HG03175 (cell line): ENCODE measurements around the gene FAM43B.

Experiments used
- ATAC-seq: cut with Tn5 transposase; IDR thresholded peaks from one replicate; pipeline ENCODE4 v1.9.1; 2021; ENCODE audit warnings: mild to moderate bottlenecking, moderate library complexity; ENCODE audit not compliant: unreplicated experiment

The FAM43B gene

GRCh38 chr1:20546637-20547036, 5.7 kb upstream of the FAM43B start:
- ATAC-seq, result no peak

- no peak for ATAC-seq
Measured at GRCh38 chr1:20551161-20551560, 1.2 kb upstream of the FAM43B start.

GRCh38 chr1:20552728-20553445, 514 bp downstream of the FAM43B start:
- ATAC-seq, result no peak

- ATAC-seq, result no peak
Measured at GRCh38 chr1:20555025-20555757, 2.8 kb downstream of the FAM43B start.

GRCh38 chr1:20555758-20556120, 3.4 kb downstream of the FAM43B start:
- no peak for ATAC-seq

GRCh38 chr1:20558191-20558590, 5.8 kb downstream of the FAM43B start:
- ATAC-seq, result no peak

- no peak for ATAC-seq
Measured at GRCh38 chr1:20560966-20561365, 8.6 kb downstream of the FAM43B start.

GRCh38 chr1:20565234-20565633, 12.9 kb downstream of the FAM43B start:
- ATAC-seq, result no peak

- ATAC-seq, result no peak
Measured at GRCh38 chr1:20569523-20570098, 17.2 kb downstream of the FAM43B start.

GRCh38 chr1:20571427-20571826, 19.1 kb downstream of the FAM43B start:
- no peak for ATAC-seq

- no peak for ATAC-seq
Measured at GRCh38 chr1:20573987-20574386, 21.6 kb downstream of the FAM43B start.

GRCh38 chr1:20574686-20575540, 22.5 kb downstream of the FAM43B start:
- ATAC-seq, result no peak

GRCh38 chr1:20575541-20576336, 23.4 kb downstream of the FAM43B start:
- no peak for ATAC-seq

- ATAC-seq, result no peak
Measured at GRCh38 chr1:20578062-20578461, 25.7 kb downstream of the FAM43B start.

GRCh38 chr1:20578721-20579395, 26.5 kb downstream of the FAM43B start:
- ATAC-seq, result no peak

- ATAC-seq, result no peak
Measured at GRCh38 chr1:20584890-20585289, 32.5 kb downstream of the FAM43B start.

- ATAC-seq, result no peak
Measured at GRCh38 chr1:20586953-20587660, 34.7 kb downstream of the FAM43B start.

- ATAC-seq, result no peak
Measured at GRCh38 chr1:20587661-20588053, 35.3 kb downstream of the FAM43B start.

GRCh38 chr1:20588634-20589225, 36.4 kb downstream of the FAM43B start, which contains the start of gene CDA:
Gene CDA (plus strand): TSS chr1:20589097. CDS start chr1:20589130, 33 bp downstream.
- ATAC-seq, result no peak
